GM18907 (cell line): ENCODE results near the gene TNNC1.

Source experiments
- ATAC-seq: cut with Tn5 transposase; IDR thresholded peaks from one replicate; pipeline ENCODE4 v1.9.1; 2021; ENCODE audit warnings: mild to moderate bottlenecking, moderate library complexity; ENCODE audit not compliant: unreplicated experiment

The TNNC1 gene

DNA sequence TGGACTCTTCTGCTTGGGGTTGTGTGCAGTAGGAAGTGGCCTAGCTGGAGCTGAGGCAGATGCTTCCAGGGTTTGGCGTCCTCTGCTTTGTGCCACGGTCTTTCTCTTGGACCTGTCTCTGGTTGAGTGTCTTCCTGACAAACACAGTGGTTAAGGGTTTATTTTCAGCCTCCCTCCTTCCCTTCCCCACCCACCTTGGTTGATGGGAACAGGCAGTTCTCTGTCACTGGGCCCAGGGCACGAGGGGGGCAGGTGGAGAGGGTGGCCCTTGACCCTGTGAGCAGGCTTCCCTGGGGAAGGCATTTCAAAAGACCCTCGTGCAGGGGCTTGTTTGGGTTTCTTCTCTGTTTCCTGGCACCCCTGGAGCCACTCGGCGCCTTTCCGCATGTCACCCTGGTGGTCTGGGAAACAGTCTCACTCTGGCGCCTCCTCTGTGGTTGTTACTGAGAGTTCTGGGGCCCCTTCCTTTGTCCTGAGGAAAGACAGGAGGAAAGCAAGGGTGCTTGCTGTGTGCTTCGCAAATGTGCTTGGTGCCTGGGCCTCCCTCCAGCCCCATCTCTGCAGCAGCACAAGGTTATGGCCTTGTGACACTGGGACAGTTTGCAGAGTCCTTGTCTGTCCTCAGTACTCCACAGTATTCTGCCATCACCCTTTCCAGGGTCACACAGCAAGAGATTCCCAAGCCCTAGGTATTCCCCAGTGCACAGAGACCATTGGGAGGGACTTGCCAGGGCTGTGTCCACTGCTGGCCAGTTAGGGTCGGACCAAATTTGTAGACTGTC, 31.0 kb upstream of the TNNC1 start:
- no peak for ATAC-seq

DNA sequence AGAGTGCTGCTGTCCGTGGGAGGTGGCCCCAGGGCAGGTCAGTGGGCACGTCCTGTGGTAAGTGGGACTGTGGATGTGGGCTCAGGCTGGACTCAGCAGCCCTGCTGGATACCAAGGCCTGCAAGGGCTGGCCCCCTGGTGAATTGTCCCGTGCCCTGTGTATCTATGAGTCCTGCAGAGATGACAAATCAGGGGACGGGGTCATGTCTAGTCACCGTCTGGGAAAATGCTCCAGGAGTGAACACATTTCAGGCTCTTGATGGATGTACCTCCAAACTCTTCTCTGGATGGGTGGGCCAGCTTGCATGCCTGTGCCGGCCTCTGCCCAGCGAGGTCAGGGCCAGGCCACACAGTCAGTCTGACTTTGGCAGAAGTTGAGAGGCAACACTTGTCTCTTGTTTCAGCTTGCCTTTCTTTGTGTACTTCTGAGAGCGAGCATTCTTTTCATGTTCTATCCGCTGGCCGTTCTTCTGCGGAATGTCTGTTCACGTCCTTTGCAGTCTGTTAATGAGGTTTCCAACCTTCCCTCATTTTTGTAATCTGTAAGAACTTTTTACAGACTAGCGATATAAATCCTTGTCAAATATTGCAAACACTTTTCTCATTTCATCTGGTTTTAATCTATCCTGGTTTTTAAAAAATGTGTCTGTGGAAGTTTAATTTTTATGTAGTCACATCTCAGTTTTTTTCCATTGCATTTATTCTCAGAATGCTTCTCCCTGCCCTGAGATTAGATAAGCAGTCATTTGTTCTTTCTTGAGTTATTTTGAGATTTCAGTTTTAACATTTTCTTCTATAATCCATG, 29.9 kb upstream of the TNNC1 start:
- no peak for ATAC-seq

DNA sequence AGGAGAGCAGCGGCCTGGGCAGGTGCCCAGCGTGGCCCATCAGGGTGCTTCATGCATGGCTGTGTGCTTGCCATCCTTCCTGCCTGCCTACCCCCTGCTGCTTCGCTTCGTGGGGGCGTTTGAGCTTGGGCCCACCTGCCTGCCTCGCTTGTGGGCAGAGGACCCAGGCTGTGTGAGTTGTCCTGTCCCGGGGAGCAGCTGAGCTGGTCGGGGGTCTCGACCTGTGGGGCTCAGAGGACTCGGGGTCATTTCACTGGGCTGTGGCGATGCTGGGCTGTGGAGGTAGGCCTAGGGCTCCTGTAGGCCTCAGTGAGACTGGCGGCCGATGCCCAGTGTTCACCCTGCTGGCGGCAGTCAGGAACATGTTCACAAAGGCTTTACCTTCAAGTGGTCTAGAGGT, 29.2 kb upstream of the TNNC1 start:
- ATAC-seq, result no peak

DNA sequence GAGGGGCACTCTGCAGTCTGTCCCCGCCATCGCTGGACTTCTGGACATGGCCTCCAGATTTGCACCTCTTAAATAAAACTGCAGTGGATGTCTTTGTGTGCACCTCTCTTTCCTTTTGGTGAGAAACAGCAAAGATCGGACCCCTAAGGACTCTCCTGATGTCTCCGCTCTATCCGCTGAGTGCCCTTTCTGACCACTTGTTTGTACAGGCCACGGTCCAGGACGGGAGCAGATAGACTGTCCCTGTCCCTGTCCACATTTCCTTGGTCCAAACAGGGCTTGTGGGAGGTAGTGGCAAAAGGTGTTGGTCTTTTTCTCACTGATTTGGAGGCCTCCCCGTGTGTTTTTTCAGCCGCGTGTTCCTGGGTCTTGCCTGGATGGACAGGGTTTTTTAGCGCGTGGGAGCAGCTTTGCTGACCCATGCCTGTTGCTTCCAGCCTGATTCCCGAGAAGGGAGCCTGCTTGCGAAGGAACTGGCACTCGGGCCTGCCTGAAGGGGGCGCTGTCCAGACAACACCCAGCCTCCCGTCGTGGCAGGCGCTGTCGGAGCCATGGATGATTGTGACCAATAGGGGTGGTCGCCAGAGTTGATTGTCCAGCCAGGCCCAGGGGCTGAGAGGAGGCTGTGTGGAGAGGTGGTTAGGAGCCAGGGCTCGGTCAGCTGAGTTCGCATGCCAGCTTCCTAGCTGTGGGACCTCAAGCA, 28.1 kb upstream of the TNNC1 start:
- no peak for ATAC-seq

DNA sequence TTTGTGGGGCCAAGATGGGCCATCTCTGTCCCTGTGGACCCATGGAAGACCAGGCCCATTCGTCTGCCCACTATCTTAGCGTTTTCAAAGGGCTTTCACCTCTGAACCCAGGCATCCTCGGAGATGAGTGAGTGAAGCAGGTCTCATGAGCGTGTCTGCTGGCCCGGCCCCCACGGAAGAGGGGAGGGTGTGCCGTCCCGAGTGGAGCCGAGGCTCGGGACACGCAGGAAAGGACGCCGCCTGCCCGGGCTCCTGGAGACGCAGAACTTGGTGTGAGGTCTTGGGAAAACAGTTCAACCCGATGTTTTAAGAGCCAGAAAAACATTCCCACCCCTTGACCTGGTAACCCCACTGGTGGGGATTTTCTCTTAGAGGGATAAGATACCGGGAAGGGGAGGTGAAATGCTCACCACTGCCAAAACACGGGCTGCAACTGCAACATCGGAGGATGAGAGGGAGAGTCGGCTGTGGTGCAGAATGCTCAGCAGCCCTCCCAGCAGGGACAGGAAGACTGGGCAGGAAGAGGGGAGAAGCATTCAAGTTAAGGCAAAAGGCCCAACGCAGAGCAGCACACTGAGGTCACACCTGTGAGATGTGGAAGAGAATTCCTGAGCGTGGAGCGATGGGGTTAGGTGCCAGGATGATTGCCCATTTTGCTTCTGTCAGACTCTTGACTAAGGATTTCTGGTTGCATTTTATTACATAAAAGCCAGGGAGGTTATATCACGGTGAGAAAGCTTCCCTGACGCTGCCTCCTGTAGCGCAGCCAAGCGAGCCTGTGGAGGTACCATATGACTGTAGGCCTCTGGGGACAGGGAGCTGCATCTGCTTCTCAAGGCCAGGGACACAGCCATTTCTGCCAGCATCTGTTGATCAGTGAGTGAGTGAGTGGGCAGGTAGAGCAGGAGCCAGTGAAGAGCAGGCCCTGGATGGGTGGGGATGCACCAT, 27.2 kb upstream of the TNNC1 start:
- ATAC-seq, result no peak

DNA sequence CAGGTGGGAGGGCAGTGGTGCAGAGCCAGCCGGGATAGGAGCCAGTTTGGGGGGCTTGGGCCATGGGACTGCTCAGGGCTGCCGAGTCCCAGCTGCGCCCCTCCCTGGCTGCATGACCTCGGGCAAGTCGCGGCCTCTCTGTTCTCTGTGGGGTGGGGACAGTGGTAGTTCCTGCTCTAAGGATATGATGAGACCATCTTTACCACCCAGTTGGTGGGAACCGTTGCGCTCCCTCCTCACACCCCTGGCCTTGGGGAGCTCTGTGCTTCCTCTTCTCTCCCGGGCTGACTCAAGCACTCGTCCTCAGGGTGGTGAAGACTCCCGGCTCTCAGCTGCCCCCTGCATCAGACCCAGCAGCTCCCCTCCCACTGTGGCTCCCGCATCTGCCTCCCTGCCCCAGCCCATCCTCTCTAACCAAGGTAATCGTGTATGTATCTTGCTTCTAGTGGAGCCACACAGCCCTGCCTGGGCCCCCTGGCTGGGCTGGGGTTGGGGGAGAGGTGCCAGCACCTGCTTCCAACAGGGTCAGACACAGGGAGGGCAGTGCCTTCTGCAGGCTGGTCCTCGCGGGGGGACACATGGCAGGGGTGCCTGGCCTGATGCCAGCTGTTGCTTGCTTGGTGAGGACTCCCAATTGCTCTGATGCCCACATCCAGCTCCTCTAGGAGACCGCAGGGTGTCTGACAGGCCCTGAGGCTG, 26.2 kb upstream of the TNNC1 start:
- no peak for ATAC-seq

DNA sequence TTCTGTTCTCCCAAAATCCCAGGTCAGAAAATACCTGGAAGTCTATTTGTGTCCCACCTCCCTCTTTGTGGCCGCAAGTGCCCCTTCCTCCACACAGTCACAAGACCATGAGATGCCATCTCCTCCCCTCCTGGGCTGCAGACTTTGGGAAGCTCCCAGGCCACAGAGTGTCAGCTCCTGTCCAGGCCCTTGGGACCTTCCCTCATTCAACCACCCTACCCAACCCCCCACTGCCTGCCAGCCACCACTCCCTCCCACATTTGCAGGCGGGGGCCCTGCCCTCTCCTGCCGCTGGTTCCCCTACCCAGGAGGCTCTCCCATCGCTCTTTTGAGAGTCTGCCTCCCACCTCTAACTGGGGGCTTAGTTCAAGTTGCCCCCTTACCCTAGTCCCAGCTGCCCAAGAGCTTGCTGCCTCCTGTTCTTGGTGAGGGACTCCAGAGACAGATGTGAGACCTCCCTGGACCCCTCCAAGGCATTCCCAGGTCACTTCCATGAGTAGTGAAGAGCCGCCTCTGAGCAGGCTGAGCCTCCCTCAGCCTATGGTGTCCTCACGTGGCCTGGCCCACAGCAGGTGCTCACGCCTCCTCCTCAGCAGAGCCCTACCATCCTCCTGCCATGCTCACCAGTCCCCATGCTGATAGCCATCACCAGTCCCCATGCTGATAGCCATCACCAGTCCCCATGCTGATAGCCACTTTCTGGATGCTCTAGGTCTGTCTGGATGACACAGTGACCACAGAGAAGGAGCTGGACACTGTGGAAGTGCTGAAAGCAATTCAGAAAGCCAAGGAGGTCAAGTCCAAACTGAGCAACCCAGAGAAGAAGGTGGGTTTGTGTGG, 25.4 kb upstream of the TNNC1 start:
- ATAC-seq, result no peak

DNA sequence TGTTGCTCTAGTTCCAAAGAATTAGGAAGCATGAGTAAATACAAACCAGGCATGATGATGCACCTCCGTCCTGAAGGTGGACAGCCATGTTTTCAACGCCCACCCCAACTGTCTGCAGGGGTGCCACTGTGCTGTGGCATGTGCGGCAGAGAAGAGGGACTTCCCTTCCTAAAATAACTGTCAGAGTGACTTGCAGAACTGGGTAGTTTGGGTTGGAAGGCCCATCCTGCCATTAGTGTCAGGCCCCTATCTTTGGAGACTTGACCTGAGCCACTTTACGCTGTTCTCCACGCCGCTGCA, 23.9 kb upstream of the TNNC1 start:
- ATAC-seq, result no peak

DNA sequence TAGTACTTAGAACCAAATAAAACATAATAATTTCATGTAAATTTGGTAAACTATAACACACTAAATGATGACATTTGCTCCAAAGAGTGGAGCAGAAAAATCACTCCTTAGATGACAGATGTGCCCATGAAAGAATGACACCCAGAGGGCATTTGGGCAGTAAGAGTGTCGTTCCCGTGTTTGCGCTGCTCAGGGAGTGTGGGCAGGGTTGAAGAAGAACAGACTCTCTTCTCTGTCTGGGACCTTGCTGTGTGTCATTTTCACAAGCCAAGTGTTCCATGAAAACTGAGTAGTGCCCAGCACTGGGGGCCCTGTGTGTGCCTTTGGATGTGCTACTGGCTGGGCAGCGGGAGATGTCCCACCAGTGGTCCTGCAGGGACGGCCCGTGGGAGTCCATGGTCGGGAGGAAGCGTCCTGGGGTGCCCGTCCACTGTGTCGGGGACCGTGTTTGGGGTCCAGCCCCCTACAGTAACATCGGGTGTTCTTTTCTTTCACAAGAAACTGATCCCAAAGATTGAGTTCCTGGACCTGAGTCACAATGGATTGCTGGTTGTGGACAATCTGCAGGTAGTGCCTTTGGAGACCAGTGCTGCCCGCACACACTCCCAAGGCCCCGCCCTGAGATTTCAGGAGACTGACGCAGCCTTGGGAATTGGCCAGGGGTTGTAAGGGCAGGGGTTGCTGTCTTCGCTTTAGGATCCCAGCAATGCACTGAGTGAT, 23.4 kb upstream of the TNNC1 start:
- no peak for ATAC-seq

DNA sequence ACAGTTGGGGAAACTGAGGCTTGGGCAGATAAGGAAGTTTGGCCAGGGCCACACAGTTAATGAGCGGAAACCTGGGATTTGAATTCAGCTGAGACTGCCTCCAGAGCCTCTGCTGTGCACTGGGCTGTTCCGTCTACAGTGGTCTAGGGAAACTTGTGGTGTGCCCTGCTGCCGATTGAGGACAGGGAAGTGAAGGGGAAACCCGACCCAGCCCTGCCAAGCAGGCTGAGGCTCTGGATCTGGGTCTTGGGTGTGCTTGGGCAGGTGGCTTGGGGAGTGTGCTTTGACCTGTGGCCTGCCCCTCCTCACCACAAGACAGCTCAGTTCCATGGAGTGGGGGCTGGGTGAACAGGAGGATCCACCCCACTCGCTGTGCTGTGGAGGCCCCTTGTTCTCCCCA, 19.2 kb upstream of the TNNC1 start:
- ATAC-seq, result no peak

DNA sequence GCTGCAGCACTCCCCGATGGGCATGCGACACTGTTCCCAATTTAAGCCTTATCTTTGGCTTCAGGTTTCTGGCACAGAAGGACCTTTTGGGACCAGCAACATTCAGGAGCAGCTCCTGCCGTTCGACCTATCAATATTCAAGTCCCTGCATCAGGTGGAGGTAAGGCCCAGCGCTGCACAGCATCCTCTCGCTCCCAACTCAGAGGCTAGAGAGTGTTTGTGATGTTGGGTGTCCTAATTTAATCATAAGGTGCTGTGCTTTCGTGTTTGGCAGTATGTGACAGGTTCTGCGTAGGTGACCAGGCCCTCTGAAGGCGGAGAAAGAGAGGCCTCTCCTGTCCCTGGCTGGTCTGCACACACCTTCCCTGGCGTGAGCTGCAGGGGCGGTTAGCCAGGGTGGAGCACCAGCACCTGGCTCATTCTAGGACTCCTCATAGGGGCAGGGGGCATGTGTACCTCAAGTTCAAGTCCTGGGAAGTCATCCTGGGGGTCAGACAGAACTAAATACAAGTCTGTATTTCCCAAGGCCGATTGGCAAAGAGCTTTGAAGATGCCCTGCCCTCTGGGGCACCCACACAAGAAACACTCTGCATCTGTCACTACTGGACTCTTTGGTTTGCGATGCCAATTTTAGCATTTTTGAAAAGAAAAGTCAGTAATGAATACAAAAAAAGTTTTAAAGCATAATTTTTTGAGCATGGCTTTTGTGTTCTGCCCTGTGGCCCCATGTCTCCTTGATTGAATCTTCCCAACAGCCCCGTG, 18.6 kb upstream of the TNNC1 start:
- no peak for ATAC-seq

DNA sequence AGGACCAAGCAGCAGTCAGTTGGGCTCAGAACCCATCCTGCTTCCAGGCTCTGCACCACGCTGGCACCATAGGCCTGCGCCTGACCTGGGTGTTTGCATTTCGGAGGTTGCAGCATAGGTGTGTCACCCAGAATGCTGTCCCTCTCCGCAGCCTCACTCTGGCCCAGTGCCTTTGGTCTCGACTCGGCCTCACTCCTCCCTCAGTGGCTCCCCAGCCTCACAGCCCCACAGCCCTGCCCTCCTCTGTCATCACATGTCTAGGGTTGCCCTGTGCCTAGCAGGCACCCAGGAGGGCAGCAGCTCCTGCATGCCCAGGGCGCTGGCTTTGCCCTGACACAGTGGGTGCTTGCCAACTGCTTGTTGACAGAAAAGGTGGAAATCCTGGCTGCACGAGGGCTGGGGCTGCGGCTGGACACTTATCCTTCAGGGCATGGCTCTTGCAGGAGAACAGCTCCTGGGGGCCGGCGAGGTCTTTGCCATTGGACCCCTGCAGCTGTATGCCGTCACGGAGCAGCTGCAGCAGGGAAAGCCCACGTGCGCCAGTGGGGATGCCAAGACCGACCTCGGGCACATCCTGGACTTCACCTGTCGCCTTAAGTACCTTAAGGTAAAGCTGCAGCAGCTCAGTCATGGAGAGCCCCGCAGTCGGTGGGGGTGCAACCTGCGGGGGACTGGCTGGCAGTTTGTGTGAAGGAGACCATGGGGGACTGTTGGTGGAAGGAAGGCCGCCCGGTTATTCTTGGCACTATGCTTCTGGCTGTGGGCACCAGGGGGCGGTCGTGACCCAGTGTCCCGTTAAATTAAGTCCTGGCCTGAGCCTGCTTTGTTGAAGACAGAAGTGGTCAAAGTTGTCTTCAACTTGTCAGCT, 17.8 kb upstream of the TNNC1 start:
- no peak for ATAC-seq

DNA sequence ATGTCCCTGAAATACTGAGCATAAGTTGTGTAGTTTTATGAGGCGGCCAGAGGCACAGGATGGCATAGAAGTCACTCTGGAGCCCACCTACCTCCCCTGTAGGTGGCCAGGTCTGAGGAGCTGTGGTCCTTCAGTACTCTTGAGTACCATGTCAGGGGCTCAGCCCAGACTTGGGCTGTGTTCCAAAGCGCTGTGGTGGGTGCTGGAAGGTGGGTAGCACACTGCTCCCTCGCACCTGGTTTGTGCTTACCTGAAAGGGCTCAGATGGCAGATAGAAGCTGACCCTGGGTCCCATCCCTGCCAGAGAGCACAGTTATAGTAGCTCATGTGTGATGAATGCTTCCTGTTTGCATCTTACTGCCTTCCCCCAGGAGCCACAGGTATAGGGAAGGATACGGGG, 17.1 kb upstream of the TNNC1 start:
- ATAC-seq, result no peak

DNA sequence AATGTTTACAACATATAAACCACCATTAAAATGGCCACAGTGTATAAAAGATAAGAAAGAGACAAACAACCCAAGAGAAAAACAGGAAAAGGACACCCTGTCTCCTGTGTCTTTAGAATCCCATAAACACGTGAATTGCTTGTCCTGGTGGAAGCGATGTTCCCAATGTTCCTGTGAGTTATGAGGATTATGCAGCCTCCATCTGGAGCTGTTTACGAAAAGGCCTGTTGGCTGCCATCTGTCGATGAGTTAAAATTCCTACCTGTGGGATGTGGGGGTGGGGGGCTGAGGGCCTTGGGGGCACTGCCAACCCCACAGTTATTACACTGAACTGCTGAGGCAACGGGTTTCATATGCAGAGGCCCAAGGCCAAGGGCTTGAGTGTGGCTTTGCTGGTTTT, 15.2 kb upstream of the TNNC1 start:
- ATAC-seq, result no peak

DNA sequence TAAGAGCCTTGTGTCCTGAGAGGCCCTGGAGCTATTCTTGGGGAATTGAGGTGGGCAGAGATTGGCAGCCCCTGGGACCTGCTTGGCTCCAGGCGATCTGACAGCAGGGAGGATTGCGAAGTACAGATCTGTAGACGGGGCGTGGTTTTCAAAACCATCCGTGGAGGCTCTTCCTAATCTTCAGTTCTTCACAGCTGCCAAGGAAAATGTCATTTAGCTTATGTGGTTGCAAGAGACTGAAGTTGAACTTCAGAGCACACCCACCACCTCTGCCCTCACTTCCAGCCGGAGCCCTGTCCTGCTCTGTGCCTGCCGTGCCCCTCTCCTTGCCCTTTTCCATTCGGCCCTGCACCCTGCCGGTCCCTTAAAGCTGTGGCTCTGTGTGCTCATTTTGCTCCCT, 14.5 kb upstream of the TNNC1 start:
- no peak for ATAC-seq

DNA sequence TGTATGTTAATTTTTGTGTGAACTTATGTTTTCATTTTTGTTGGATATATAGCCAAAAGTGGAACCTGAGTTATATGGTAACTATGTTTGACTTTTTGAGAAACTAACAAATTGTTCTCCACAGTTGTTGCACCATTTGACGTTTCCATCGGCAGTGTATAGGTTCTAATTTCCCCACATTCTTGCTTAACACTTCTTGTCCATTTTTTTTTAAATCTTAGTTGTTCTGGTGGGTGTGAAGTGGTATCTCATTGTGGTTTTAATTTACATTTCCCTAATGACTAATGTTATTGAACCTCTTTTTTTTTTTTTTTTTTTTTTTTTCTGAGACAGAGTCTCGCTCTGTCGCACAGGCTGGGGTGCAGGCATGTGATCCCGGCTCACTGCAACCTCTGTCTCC, 9.6 kb upstream of the TNNC1 start:
- no peak for ATAC-seq

DNA sequence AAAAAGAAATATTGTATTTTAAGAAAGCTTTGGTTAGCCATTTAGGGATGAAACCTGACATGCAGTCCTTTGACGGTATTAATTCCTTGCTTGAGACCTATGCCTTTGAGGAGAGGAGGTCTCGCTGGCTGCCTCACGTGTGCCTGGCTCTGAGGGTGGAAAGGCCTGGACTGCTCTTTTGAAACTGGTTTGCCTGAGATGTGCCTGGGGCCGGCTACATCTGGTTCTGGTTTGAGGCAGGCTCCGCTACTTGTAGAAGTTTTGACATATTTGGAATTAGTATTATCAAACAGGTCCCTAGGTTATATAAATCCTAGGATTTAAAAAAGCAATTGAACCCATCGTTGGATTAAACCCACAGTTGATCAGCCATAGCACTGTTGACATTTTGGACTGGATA, 8.0 kb upstream of the TNNC1 start:
- no peak for ATAC-seq
